A549 (cell line): ENCODE results near the gene YIPF5. TPM values are rescaled to one million over a fixed set of nuclear protein-coding genes. Genes with fewer than 3 reads are reported as not detected.

Experiments used
- ATAC-seq, 2 experiments: fragments of 200-7000 bp in 1 of 2; fragments of >200 bp in 1 of 2; cut with Nextera tagmentation in 1 of 2; cut with Tn5 transposase in 1 of 2; 3 replicates each; pipeline versions ENCODE4 v1.8.0 to v1.9.1; 2018 to 2020; ENCODE audit warnings: mild to moderate bottlenecking in 1 of 2, moderate library complexity in 1 of 2
- CTCF ChIA-PET: fragments of 300-600 bp; sonication (Branson Sonifier 250); formaldehyde crosslinking; extraction: SDS; loops from one replicate; lab custom pipeline; 2021; ENCODE audit warnings: antibody characterized with exemption, inconsistent platforms; lab: Yijun Ruan, JAX
- POLR2A ChIA-PET: fragments of 350-600 bp; formaldehyde crosslinking; extraction: SDS; loops from one replicate; lab custom pipeline; 2021; ENCODE audit warnings: antibody characterized with exemption, inconsistent platforms; lab: Yijun Ruan, JAX
- DNase-seq, 2 experiments: peaks; one replicate each; pipeline versions ENCODE4 v3.0.0 to v3.0.0-alpha.2; 2011 to 2016; ENCODE audit warnings: low read depth in 1 of 2, low spot score in 1 of 2
- FAIRE-seq: peaks from 2 replicates; lab custom pipeline; 2011; peaks lifted over from hg19 to GRCh38; lab: Jason Lieb, UNC
- H3K27ac ChIP-seq, 2 experiments: fragments of >200 bp; sonication (Bioruptor Twin); formaldehyde crosslinking; 3 replicates each; pipeline ENCODE4 v1.5.1; 2016 to 2017
- H3K4me1 ChIP-seq: fragments of >200 bp; sonication (Bioruptor Twin); formaldehyde crosslinking; 3 replicates; pipeline ENCODE4 v1.6.1; 2016
- H3K4me2 ChIP-seq: fragments of >200 bp; sonication (Bioruptor Twin); formaldehyde crosslinking; 3 replicates; pipeline ENCODE4 v1.6.1; 2016
- H3K4me3 ChIP-seq: fragments of >200 bp; sonication (Bioruptor Twin); formaldehyde crosslinking; 3 replicates; pipeline ENCODE4 v1.5.1; 2016
- H3K9me3 ChIP-seq: fragments of >200 bp; sonication (Bioruptor Twin); formaldehyde crosslinking; 3 replicates; pipeline ENCODE4 v1.6.1; 2016
- CBX2 ChIP-seq: fragments of 200-600 bp; sonication (generic); IDR thresholded peaks from 2 replicates; pipeline ENCODE4 v1.6.1; 2016; ENCODE audit warnings: low read depth, mild to moderate bottlenecking, borderline replicate concordance
- CEBPB ChIP-seq, 2 experiments: fragments of >200 bp in 1 of 2; sonication (Bioruptor Twin) in 1 of 2; formaldehyde crosslinking in 1 of 2; IDR thresholded peaks; 2 replicates each; pipeline ENCODE4 v1.6.1; 2012 to 2016
- CHD4 ChIP-seq: fragments of 200-600 bp; sonication (generic); IDR thresholded peaks from 2 replicates; pipeline ENCODE4 v1.6.1; 2016; ENCODE audit warnings: antibody characterized with exemption, mild to moderate bottlenecking, borderline replicate concordance
- EHF ChIP-seq: fragments of 250-450 bp; sonication (Bioruptor Pico); IDR thresholded peaks from 2 replicates; pipeline ENCODE4 v1.5.0; 2020; ENCODE audit warnings: mild to moderate bottlenecking
- EHMT2 ChIP-seq: fragments of 200-600 bp; sonication (generic); IDR thresholded peaks from 2 replicates; pipeline ENCODE4 v1.6.1; 2016; ENCODE audit warnings: antibody characterized with exemption, low read depth, mild to moderate bottlenecking, moderate library complexity
- ELK1 ChIP-seq: fragments of 150-350 bp; IDR thresholded peaks from 2 replicates; pipeline ENCODE4 v1.6.1; 2014; ENCODE audit warnings: low read depth, mild to moderate bottlenecking, low read length
- ESRRA ChIP-seq: fragments of 150-350 bp; IDR thresholded peaks from 2 replicates; pipeline ENCODE4 v1.6.1; 2014; ENCODE audit warnings: mild to moderate bottlenecking, low read length, borderline replicate concordance
- HEYL ChIP-seq: fragments of 250-450 bp; sonication (Bioruptor Pico); IDR thresholded peaks from 2 replicates; pipeline ENCODE4 v1.8.0; 2021; ENCODE audit warnings: mild to moderate bottlenecking, moderate library complexity
- HOXB13 ChIP-seq: fragments of 250-450 bp; sonication (Bioruptor Pico); IDR thresholded peaks from 2 replicates; pipeline ENCODE4 v1.5.0; 2020; ENCODE audit warnings: low read depth, mild to moderate bottlenecking, moderate library complexity
- JUN ChIP-seq, 2 experiments: fragments of >200 bp; sonication (Bioruptor Twin); formaldehyde crosslinking; IDR thresholded peaks; 2 replicates in 1 of 2; 3 replicates in 1 of 2; pipeline ENCODE4 v1.6.1; 2016 to 2017
- JUNB ChIP-seq: fragments of >200 bp; sonication (Bioruptor Twin); formaldehyde crosslinking; IDR thresholded peaks from 2 replicates; pipeline ENCODE4 v1.6.1; 2016
- KDM5A ChIP-seq: fragments of 200-600 bp; sonication (generic); IDR thresholded peaks from 2 replicates; pipeline ENCODE4 v1.6.1; 2016; ENCODE audit warnings: antibody characterized with exemption, mild to moderate bottlenecking
- MAFK ChIP-seq: fragments of 450-650 bp; IDR thresholded peaks from 2 replicates; pipeline ENCODE4 v1.6.1; 2014; ENCODE audit not compliant: partially characterized antibody
- POLR2A ChIP-seq: IDR thresholded peaks from 2 replicates; pipeline ENCODE4 v1.6.1; 2012; ENCODE audit warnings: mild to moderate bottlenecking, low read length
- RAD21 ChIP-seq, 2 experiments: fragments of >200 bp in 1 of 2; sonication (Bioruptor Twin) in 1 of 2; formaldehyde crosslinking in 1 of 2; IDR thresholded peaks in 1 of 2; conservative IDR thresholded peaks in 1 of 2; 2 replicates in 1 of 2; 3 replicates in 1 of 2; pipeline ENCODE4 v1.6.1; 2012 to 2018; ENCODE audit warnings: inconsistent platforms in 1 of 2
- RCOR1 ChIP-seq: fragments of 150-350 bp; IDR thresholded peaks from 2 replicates; pipeline ENCODE4 v1.6.1; 2014; ENCODE audit warnings: antibody characterized with exemption, low read length, low read depth
- SMC3 ChIP-seq: fragments of >200 bp; sonication (Bioruptor Twin); formaldehyde crosslinking; IDR thresholded peaks from 3 replicates; pipeline ENCODE4 v1.6.1; 2018; ENCODE audit warnings: inconsistent platforms
- ZNF302 ChIP-seq: fragments of 250-450 bp; sonication (Bioruptor Pico); IDR thresholded peaks from 2 replicates; pipeline ENCODE4 v1.9.0; 2021; ENCODE audit warnings: inconsistent platforms, mild to moderate bottlenecking, moderate library complexity
- ZSCAN20 ChIP-seq: fragments of 250-450 bp; sonication (Bioruptor Pico); IDR thresholded peaks from 2 replicates; pipeline ENCODE4 v1.8.0; 2022; ENCODE audit warnings: mild to moderate bottlenecking, moderate library complexity
- WGBS: methylation state at CpG from one replicate; pipeline ENCODE4 v1.1.6; 2017; ENCODE audit errors: missing lambda C conversion rate; 5-methylcytosine and 5-hydroxymethylcytosine counted together
- polyA plus RNA-seq, 4 experiments: library from polyadenylated mRNA; depleted of rRNA in 3 of 4; stranded (reverse); fragments of >200 nt; fragmentation: RNase III in 1 of 4; extraction: RNeasy Plus Mini Kit Qiagen cat#74134 plus additional on column Dnase treatment in 1 of 4; gene quantifications; 2 replicates in 3 of 4; 3 replicates in 1 of 4; pipeline ENCODE4 v1.2.3, GENCODE V29; 2011 to 2017
- TF ChIP-seq, protein P1 (sequence below): fragments of >200 bp; sonication (Bioruptor Twin); formaldehyde crosslinking; IDR thresholded peaks from 2 replicates; pipeline ENCODE4 v1.6.1; 2016
- TF ChIP-seq, protein P2 (sequence below): fragments of >200 bp; sonication (Bioruptor Twin); formaldehyde crosslinking; IDR thresholded peaks from 3 replicates; pipeline ENCODE4 v1.5.1; 2016

YIPF5 gene
- polyA plus RNA-seq, 2 of the 4 experiments (the other 2 are of a cell fraction): 54.9 to 80.2 TPM

DNA sequence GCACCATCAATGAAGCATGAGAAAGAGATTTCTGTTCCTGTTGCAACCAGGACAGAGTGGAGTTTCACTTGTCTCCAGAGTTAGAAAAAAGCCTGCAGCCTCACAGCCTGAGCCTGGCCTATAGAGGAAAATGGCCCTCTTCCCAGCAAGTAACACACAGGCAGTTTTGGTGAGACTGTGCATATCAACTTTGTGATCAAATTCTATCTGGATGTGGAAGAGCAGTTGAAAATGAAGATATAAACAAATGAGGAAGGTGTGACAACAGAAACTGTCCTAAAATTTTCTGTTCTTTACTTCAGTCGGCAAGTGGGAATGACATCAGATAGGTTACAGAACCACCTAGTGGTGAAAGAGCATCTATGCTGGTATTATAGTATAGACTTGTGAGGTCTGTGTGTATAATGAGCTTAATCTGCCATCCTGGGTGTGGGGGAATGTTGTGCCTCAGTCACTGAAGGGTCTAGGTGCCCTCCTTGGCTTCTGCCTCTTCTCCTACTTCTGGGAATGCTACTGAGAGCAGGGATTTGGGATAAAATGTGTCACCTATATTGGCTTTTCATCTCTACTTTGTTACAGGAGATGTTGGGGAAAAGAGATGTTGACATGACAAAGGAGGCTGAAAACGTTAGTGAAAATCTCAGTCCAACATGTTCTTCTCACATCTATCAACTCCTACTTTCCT is 28.2 kb downstream of the YIPF5 start:
- no peak for FAIRE-seq
- ChIA-PET POLR2A (interaction anchor here (0.5 kb wide), 1 partner anchor 260 kb away, joined by 3 read pairs; no protein-coding TSS in a partner anchor), CTCF (interaction anchor here (0.6 to 3.7 kb wide), 30 partner anchors 8 to 1424 kb away, joined by 3 to 37 read pairs (median 3); no protein-coding TSS in a partner anchor)
- 0% methylated on average over 2 of the region's 2 CpGs for WGBS
- TF ChIP-seq RAD21 (conservative IDR thresholded peaks at IDR 0.05 in 1 of 2, IDR thresholded peaks at IDR 0.05 in 1 of 2): peak; percentile 88 to 91
- TF ChIP-seq, protein P1, sequence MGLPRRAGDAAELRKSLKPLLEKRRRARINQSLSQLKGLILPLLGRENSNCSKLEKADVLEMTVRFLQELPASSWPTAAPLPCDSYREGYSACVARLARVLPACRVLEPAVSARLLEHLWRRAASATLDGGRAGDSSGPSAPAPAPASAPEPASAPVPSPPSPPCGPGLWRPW: no peak
- peak; percentile 79 for TF ChIP-seq SMC3
- no peak for TF ChIP-seq CEBPB (IDR thresholded peaks at IDR 0.05)
- TF ChIP-seq, protein P2, sequence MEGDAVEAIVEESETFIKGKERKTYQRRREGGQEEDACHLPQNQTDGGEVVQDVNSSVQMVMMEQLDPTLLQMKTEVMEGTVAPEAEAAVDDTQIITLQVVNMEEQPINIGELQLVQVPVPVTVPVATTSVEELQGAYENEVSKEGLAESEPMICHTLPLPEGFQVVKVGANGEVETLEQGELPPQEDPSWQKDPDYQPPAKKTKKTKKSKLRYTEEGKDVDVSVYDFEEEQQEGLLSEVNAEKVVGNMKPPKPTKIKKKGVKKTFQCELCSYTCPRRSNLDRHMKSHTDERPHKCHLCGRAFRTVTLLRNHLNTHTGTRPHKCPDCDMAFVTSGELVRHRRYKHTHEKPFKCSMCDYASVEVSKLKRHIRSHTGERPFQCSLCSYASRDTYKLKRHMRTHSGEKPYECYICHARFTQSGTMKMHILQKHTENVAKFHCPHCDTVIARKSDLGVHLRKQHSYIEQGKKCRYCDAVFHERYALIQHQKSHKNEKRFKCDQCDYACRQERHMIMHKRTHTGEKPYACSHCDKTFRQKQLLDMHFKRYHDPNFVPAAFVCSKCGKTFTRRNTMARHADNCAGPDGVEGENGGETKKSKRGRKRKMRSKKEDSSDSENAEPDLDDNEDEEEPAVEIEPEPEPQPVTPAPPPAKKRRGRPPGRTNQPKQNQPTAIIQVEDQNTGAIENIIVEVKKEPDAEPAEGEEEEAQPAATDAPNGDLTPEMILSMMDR: peak; percentile 85
- no peak for TF ChIP-seq CHD4
- H3K4me2 ChIP-seq: peak overlapping the region; percentile 28
- peak; percentile 97 to 99 for ATAC-seq
- H3K4me1 ChIP-seq: peaks cover 11% of the 10 kb centered on the region; the same call in 2 of the 3 replicates
- H3K27ac ChIP-seq: peak overlapping the region; percentile 6 to 70; a peak in 5 of 6 replicates
- no peak overlapping the region for H3K4me3 ChIP-seq
- peak; percentile 44 to 60 for DNase-seq
- H3K9me3 ChIP-seq: no peaks in the 10 kb centered on the region

DNA sequence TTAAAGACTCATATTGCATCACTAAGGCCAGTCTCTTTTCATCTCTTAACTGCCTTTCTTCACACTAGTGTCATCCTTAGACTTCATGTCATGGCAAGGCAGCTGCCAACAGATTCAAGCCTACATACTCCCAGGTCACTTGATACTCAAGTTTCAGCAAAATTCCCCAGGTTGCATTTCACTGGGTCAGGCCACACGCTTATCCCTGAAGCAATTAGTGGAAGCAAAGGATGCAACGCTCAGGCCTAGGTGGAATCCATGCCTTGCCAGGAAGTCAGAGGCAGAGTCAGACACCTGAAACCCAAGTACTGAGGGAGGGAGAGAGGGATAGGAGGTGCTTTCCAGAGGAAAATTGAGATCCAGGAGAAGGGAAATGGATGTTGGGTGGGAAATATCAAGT is 28.9 kb downstream of the YIPF5 start:
- TF ChIP-seq JUN (IDR thresholded peaks at IDR 0.05) (no peak), KDM5A (no peak), RAD21 (conservative IDR thresholded peaks at IDR 0.05 in 1 of 2, IDR thresholded peaks at IDR 0.05 in 1 of 2) (no peak), HOXB13 (CRISPR knock-in tag) (no peak), ZNF302 (no peak), POLR2A (no peak), JUNB (no peak), ZSCAN20 (CRISPR knock-in tag) (no peak), SMC3 (no peak), CHD4 (no peak), EHMT2 (no peak), MAFK (no peak), ESRRA (no peak), ELK1 (no peak), EHF (CRISPR knock-in tag) (no peak), RCOR1 (no peak), HEYL (CRISPR knock-in tag) (no peak), CBX2 (no peak)
- Histone ChIP-seq H3K4me3 (no peak overlapping the region), H3K4me2 (no peak overlapping the region; the same call in 2 of the 3 replicates), H3K4me1 (peaks cover 11% of the 10 kb centered on the region; the same call in 2 of the 3 replicates), H3K9me3 (no peaks in the 10 kb centered on the region), H3K27ac (peak overlapping the region; percentile 6 to 70; a peak in 4 of 6 replicates)
- ATAC-seq: no peak; a peak in 1 of 6 replicates
- no peak for DNase-seq
- no peak for FAIRE-seq
- 80% methylated on average over 2 of the region's 2 CpGs for WGBS
- CTCF ChIA-PET: interaction anchor here (0.6 to 3.7 kb wide), 17 partner anchors 8 to 1218 kb away, joined by 3 to 37 read pairs (median 3); no protein-coding TSS in a partner anchor
- POLR2A ChIA-PET: no interaction called here
